Measurements from ENCODE around the gene TMTC2.
"Not testable (repeated sequence)": the region's sequence is repeated elsewhere in the genome, so short reads cannot be mapped to it uniquely, and the experiment has no call there.

The TMTC2 gene

GRCh38 chr12:82757656-82758055 is 71.0 kb downstream of the TMTC2 start:
- H3K18ac ChIP-seq (ENCODE audit: low read depth in 1 of 2, low read length in 2 of 2), result no peak overlapping the region

GRCh38 chr12:82758749-82759330 is 72.1 kb downstream of the TMTC2 start:
- no peak overlapping the region for H4K91ac ChIP-seq (ENCODE audit: low read length)
- H2BK5ac ChIP-seq (ENCODE audit: low read depth, low read length, poor library complexity, severe bottlenecking), result no peak overlapping the region
- WGBS, result 92% methylated on average over 3 of the region's 3 CpGs
- H2BK15ac ChIP-seq (ENCODE audit: low read depth, poor library complexity, severe bottlenecking), result no peak overlapping the region
- no peak overlapping the region for H3K4ac ChIP-seq (ENCODE audit: low read depth in 1 of 2, low read length in 2 of 2)
- no peaks in the 10 kb centered on the region for H3K27me3 ChIP-seq (ENCODE audit: control insufficient read depth in 1 of 2, insufficient read depth in 1 of 2, low read length in 2 of 2)
- no peak overlapping the region for H2BK12ac ChIP-seq (ENCODE audit: low read length in 2 of 2)
- no peak overlapping the region for H3K4me2 ChIP-seq (ENCODE audit: low read length, poor library complexity, severe bottlenecking)
- H3K79me1 ChIP-seq (replicated peaks; ENCODE audit: low read length, poor library complexity, severe bottlenecking), result no peaks in the 10 kb centered on the region
- H2BK120ac ChIP-seq (ENCODE audit: low read depth, low read length), result no peak overlapping the region
- no peak overlapping the region for H4K8ac ChIP-seq (ENCODE audit: low read length)
- H3K18ac ChIP-seq (ENCODE audit: low read depth in 1 of 2, low read length in 2 of 2), result no peak overlapping the region
- H3K36me3 ChIP-seq (ENCODE audit: control insufficient read depth in 1 of 2, insufficient read depth in 2 of 2, low read depth in 1 of 2, low read length in 2 of 2), result no peaks in the 10 kb centered on the region
- no peak for DNase-seq
- no peak overlapping the region for H2AFZ ChIP-seq (ENCODE audit: low read depth, low read length)
- H3K23ac ChIP-seq (ENCODE audit: low read length in 2 of 2), result no peak overlapping the region
- H3K9me3 ChIP-seq (ENCODE audit: control insufficient read depth, low read length), result no peaks in the 10 kb centered on the region
- no peak overlapping the region for H3K14ac ChIP-seq (ENCODE audit: low read length in 2 of 2)
- no peak overlapping the region for H2AK5ac ChIP-seq (ENCODE audit: low read length, severe bottlenecking)
- H3K27ac ChIP-seq (ENCODE audit: low read length, poor library complexity, severe bottlenecking), result no peak overlapping the region
- H3K9ac ChIP-seq (ENCODE audit: low read length), result no peak overlapping the region
- H3K4me1 ChIP-seq (ENCODE audit: control insufficient read depth, insufficient read depth, low read depth, low read length), result no peaks in the 10 kb centered on the region
- no peak overlapping the region for H3K4me3 ChIP-seq (ENCODE audit: insufficient read depth in 1 of 2, low read depth in 1 of 2, low read length in 2 of 2)

More at GRCh38 chr12:82757656-82758055, 71.0 kb downstream of the TMTC2 start:
- DNase-seq, result no peak
- Histone ChIP-seq H3K23ac (ENCODE audit: low read length in 2 of 2) (no peak overlapping the region), H3K4me3 (ENCODE audit: insufficient read depth in 1 of 2, low read depth in 1 of 2, low read length in 2 of 2) (no peak overlapping the region), H2AK5ac (ENCODE audit: low read length, severe bottlenecking) (no peak overlapping the region), H3K4ac (ENCODE audit: low read depth in 1 of 2, low read length in 2 of 2) (no peak overlapping the region), H3K4me2 (ENCODE audit: low read length, poor library complexity, severe bottlenecking) (no peak overlapping the region), H4K8ac (ENCODE audit: low read length) (no peak overlapping the region), H2BK120ac (ENCODE audit: low read depth, low read length) (no peak overlapping the region), H3K9me3 (ENCODE audit: control insufficient read depth, low read length) (no peaks in the 10 kb centered on the region), H3K27me3 (ENCODE audit: control insufficient read depth in 1 of 2, insufficient read depth in 1 of 2, low read length in 2 of 2) (no peaks in the 10 kb centered on the region), H2AFZ (ENCODE audit: low read depth, low read length) (no peak overlapping the region), H3K27ac (ENCODE audit: low read length, poor library complexity, severe bottlenecking) (no peak overlapping the region), H4K91ac (ENCODE audit: low read length) (no peak overlapping the region), H2BK15ac (ENCODE audit: low read depth, poor library complexity, severe bottlenecking) (no peak overlapping the region), H3K9ac (ENCODE audit: low read length) (no peak overlapping the region), H3K4me1 (ENCODE audit: control insufficient read depth, insufficient read depth, low read depth, low read length) (no peaks in the 10 kb centered on the region), H2BK12ac (ENCODE audit: low read length in 2 of 2) (no peak overlapping the region), H2BK5ac (ENCODE audit: low read depth, low read length, poor library complexity, severe bottlenecking) (no peak overlapping the region), H3K36me3 (ENCODE audit: control insufficient read depth in 1 of 2, insufficient read depth in 2 of 2, low read depth in 1 of 2, low read length in 2 of 2) (no peaks in the 10 kb centered on the region), H3K79me1 (replicated peaks; ENCODE audit: low read length, poor library complexity, severe bottlenecking) (no peaks in the 10 kb centered on the region), H3K14ac (ENCODE audit: low read length in 2 of 2) (no peak overlapping the region)
- 83% methylated on average over 1 of the region's 1 CpG for WGBS

- Histone ChIP-seq H3K9me3 (ENCODE audit: control insufficient read depth, low read length) (no peaks in the 10 kb centered on the region), H3K27ac (ENCODE audit: low read length, poor library complexity, severe bottlenecking) (no peak overlapping the region), H3K18ac (ENCODE audit: low read depth in 1 of 2, low read length in 2 of 2) (no peak overlapping the region), H4K8ac (ENCODE audit: low read length) (no peak overlapping the region), H3K4ac (ENCODE audit: low read depth in 1 of 2, low read length in 2 of 2) (no peak overlapping the region), H2BK12ac (ENCODE audit: low read length in 2 of 2) (no peak overlapping the region), H2AFZ (ENCODE audit: low read depth, low read length) (no peak overlapping the region), H4K91ac (ENCODE audit: low read length) (no peak overlapping the region), H3K27me3 (ENCODE audit: control insufficient read depth in 1 of 2, insufficient read depth in 1 of 2, low read length in 2 of 2) (no peaks in the 10 kb centered on the region), H3K23ac (ENCODE audit: low read length in 2 of 2) (no peak overlapping the region), H2BK15ac (ENCODE audit: low read depth, poor library complexity, severe bottlenecking) (no peak overlapping the region), H3K79me1 (replicated peaks; ENCODE audit: low read length, poor library complexity, severe bottlenecking) (no peaks in the 10 kb centered on the region), H3K9ac (ENCODE audit: low read length) (no peak overlapping the region), H3K4me1 (ENCODE audit: control insufficient read depth, insufficient read depth, low read depth, low read length) (no peaks in the 10 kb centered on the region), H2BK5ac (ENCODE audit: low read depth, low read length, poor library complexity, severe bottlenecking) (no peak overlapping the region), H3K14ac (ENCODE audit: low read length in 2 of 2) (no peak overlapping the region), H2BK120ac (ENCODE audit: low read depth, low read length) (no peak overlapping the region), H3K4me2 (ENCODE audit: low read length, poor library complexity, severe bottlenecking) (no peak overlapping the region), H2AK5ac (ENCODE audit: low read length, severe bottlenecking) (no peak overlapping the region), H3K4me3 (ENCODE audit: insufficient read depth in 1 of 2, low read depth in 1 of 2, low read length in 2 of 2) (no peak overlapping the region), H3K36me3 (ENCODE audit: control insufficient read depth in 1 of 2, insufficient read depth in 2 of 2, low read depth in 1 of 2, low read length in 2 of 2) (no peaks in the 10 kb centered on the region)
- WGBS, result 100% methylated on average over 2 of the region's 3 CpGs
- no peak for DNase-seq
Measured at GRCh38 chr12:82760423-82760822, 73.7 kb downstream of the TMTC2 start.

GRCh38 chr12:82765206-82765605 is 78.5 kb downstream of the TMTC2 start:
- not testable (repeated sequence) for H3K4ac ChIP-seq (ENCODE audit: low read depth in 1 of 2, low read length in 2 of 2); H3K27me3 ChIP-seq (ENCODE audit: control insufficient read depth in 1 of 2, insufficient read depth in 1 of 2, low read length in 2 of 2); H3K79me1 ChIP-seq (replicated peaks; ENCODE audit: low read length, poor library complexity, severe bottlenecking); H4K8ac ChIP-seq (ENCODE audit: low read length); DNase-seq; H3K23ac ChIP-seq (ENCODE audit: low read length in 2 of 2); H2BK12ac ChIP-seq (ENCODE audit: low read length in 2 of 2); H2BK15ac ChIP-seq (ENCODE audit: low read depth, poor library complexity, severe bottlenecking); H3K4me3 ChIP-seq (ENCODE audit: insufficient read depth in 1 of 2, low read depth in 1 of 2, low read length in 2 of 2); H2BK120ac ChIP-seq (ENCODE audit: low read depth, low read length); H3K36me3 ChIP-seq (ENCODE audit: control insufficient read depth in 1 of 2, insufficient read depth in 2 of 2, low read depth in 1 of 2, low read length in 2 of 2); H2AFZ ChIP-seq (ENCODE audit: low read depth, low read length); H2AK5ac ChIP-seq (ENCODE audit: low read length, severe bottlenecking); H4K91ac ChIP-seq (ENCODE audit: low read length); H3K27ac ChIP-seq (ENCODE audit: low read length, poor library complexity, severe bottlenecking); H3K4me2 ChIP-seq (ENCODE audit: low read length, poor library complexity, severe bottlenecking); H2BK5ac ChIP-seq (ENCODE audit: low read depth, low read length, poor library complexity, severe bottlenecking); H3K14ac ChIP-seq (ENCODE audit: low read length in 2 of 2); H3K18ac ChIP-seq (ENCODE audit: low read depth in 1 of 2, low read length in 2 of 2); H3K9ac ChIP-seq (ENCODE audit: low read length); H3K9me3 ChIP-seq (ENCODE audit: control insufficient read depth, low read length); H3K4me1 ChIP-seq (ENCODE audit: control insufficient read depth, insufficient read depth, low read depth, low read length)
- 94% methylated on average over 7 of the region's 7 CpGs for WGBS

Data from mesenchymal stem cell (in vitro differentiated cells and primary cell).